GM12875 (cell line): ENCODE data around the gene PTPRJ.

Source experiments
- H3K4me3 ChIP-seq: one replicate; pipeline ENCODE4 v1.5.1; 2011; ENCODE audit warnings: low read depth, low read length, control low read depth
- CTCF ChIP-seq: IDR thresholded peaks from 2 replicates; pipeline ENCODE4 v1.5.1; 2011; ENCODE audit warnings: low read depth, mild to moderate bottlenecking, control low read depth, inconsistent platforms, low read length, moderate library complexity, borderline replicate concordance; ENCODE audit not compliant: insufficient read depth

Gene PTPRJ

GRCh38 chr11:48051217-48051830, 71.0 kb downstream of the PTPRJ start:
- no peak overlapping the region for H3K4me3 ChIP-seq
- no peak for TF ChIP-seq CTCF

GRCh38 chr11:48052183-48053044, 72.1 kb downstream of the PTPRJ start:
- no peak for TF ChIP-seq CTCF
- no peak overlapping the region for H3K4me3 ChIP-seq

GRCh38 chr11:48054994-48055291, 74.6 kb downstream of the PTPRJ start:
- H3K4me3 ChIP-seq = no peak overlapping the region
- no peak for TF ChIP-seq CTCF

DNA sequence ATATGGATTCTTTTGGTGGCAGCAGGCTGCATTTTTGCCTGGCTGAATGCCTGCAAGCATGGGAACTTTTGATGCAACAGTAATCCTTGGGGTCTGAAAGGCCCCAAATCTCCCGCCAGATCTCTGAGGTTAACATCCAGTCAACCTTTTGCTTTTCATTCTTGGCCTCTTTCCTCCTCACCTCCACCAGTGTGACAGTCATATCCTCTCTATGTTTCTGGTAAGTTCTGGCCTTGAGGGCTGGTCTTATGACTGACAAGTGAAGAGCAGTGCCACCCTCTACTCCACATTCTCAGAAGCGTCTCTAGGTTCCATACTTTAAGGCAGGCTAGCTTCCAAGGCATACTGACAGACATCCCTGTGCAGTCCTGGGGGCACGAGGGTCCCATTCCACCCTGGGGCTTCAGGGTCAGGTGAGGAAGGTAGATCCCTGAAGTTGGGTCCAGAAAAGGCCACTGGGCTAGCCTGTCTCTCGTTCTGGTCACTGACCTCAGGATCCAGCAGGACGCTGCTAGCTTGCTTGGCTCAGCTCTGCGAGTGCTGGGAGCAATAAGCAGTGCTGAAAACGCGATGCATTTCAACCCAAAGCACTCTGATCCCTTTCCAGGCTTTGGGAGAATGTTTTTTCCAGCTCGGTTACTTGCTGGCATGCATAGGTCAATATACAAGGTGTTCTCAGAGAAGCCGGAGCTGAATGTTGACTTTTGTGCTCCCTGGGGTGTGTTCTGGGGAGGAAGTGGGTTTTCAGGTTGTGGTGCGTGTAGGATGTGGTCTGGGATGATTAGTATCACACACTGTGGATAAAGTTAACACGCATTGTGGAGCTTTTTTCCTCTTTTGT, 75.2 kb downstream of the PTPRJ start:
- H3K4me3 ChIP-seq = no peak overlapping the region

GRCh38 chr11:48056325-48057183, 76.2 kb downstream of the PTPRJ start:
- TF ChIP-seq CTCF = no peak
- no peak overlapping the region for H3K4me3 ChIP-seq

More for the DNA sequence above, 75.2 kb downstream of the PTPRJ start:
- TF ChIP-seq CTCF = no peak

- TF ChIP-seq CTCF = no peak
- H3K4me3 ChIP-seq = no peak overlapping the region
Observed at GRCh38 chr11:48058064-48058463, 77.7 kb downstream of the PTPRJ start.
